GM19397 (cell line): Measurements from ENCODE around the gene ILF2.
"Not testable (repeated sequence)": the region's sequence is repeated elsewhere in the genome, so short reads cannot be mapped to it uniquely, and the experiment has no call there.

Experiments used
- ATAC-seq: cut with Tn5 transposase; IDR thresholded peaks from one replicate; pipeline ENCODE4 v1.9.1; 2021; ENCODE audit warnings: mild to moderate bottlenecking, moderate library complexity; ENCODE audit not compliant: unreplicated experiment

ILF2 gene

GRCh38 chr1:153670859-153671627 is at the start of gene ILF2:
Gene ILF2, minus strand, starts transcription at chr1:153670993. Its CDS starts 71 bp downstream, at chr1:153670922.
- peak; percentile 90 for ATAC-seq

GRCh38 chr1:153717330-153717729 is 46.5 kb upstream of the ILF2 start:
- no peak for ATAC-seq

GRCh38 chr1:153716211-153716610 is 45.4 kb upstream of the ILF2 start:
- ATAC-seq, result not testable (repeated sequence)

GRCh38 chr1:153711026-153711425 is 40.2 kb upstream of the ILF2 start:
- ATAC-seq, result no peak

GRCh38 chr1:153705484-153705883 is 34.7 kb upstream of the ILF2 start:
- ATAC-seq, result no peak

GRCh38 chr1:153699768-153700167 is 29.0 kb upstream of the ILF2 start:
- no peak for ATAC-seq

GRCh38 chr1:153698923-153699714 is 28.3 kb upstream of the ILF2 start:
- no peak for ATAC-seq

GRCh38 chr1:153698020-153698922 is 27.5 kb upstream of the ILF2 start:
- no peak for ATAC-seq

GRCh38 chr1:153697191-153698019 is 26.6 kb upstream of the ILF2 start:
- no peak for ATAC-seq

GRCh38 chr1:153696741-153697140 is 25.9 kb upstream of the ILF2 start:
- ATAC-seq, result no peak

GRCh38 chr1:153693466-153693865 is 22.7 kb upstream of the ILF2 start:
- ATAC-seq, result no peak

- ATAC-seq, result no peak
These were observed 18.0 kb upstream of the ILF2 start for GRCh38 chr1:153688736-153689328.

- no peak for ATAC-seq
These were observed 17.5 kb upstream of the ILF2 start for GRCh38 chr1:153688276-153688675.

GRCh38 chr1:153687346-153688125 is 16.7 kb upstream of the ILF2 start:
- ATAC-seq, result no peak

GRCh38 chr1:153685544-153686340 is 14.9 kb upstream of the ILF2 start:
- no peak for ATAC-seq

GRCh38 chr1:153684892-153685291 is 14.1 kb upstream of the ILF2 start:
- no peak for ATAC-seq

GRCh38 chr1:153683854-153684253 is 13.1 kb upstream of the ILF2 start:
- no peak for ATAC-seq

- ATAC-seq, result no peak
These were observed 11.9 kb upstream of the ILF2 start for GRCh38 chr1:153682730-153683129.

- no peak for ATAC-seq
These were observed 9.3 kb upstream of the ILF2 start for GRCh38 chr1:153680120-153680403.
